Hepatocyte (in vitro differentiated cells): ENCODE results near the gene NT5C. TPM values are rescaled to one million over a fixed set of nuclear protein-coding genes. Genes with fewer than 3 reads are reported as not detected.

Experiments used
- DNase-seq: peaks from one replicate; pipeline ENCODE4 v3.0.0-alpha.2; 2016; ENCODE audit warnings: low spot score
- H2AFZ ChIP-seq: fragments of 200-600 bp; sonication (generic); 2 replicates; pipeline ENCODE4 v1.6.0; 2016; ENCODE audit warnings: antibody characterized with exemption, mild to moderate bottlenecking
- H3K27ac ChIP-seq: fragments of 200-600 bp; sonication (generic); 2 replicates; pipeline ENCODE4 v1.5.1; 2016; ENCODE audit warnings: mild to moderate bottlenecking
- H3K27me3 ChIP-seq: fragments of 200-600 bp; sonication (generic); 2 replicates; pipeline ENCODE4 v1.6.1; 2016
- H3K36me3 ChIP-seq: fragments of 200-600 bp; sonication (generic); replicated peaks from 2 replicates; pipeline ENCODE4 v1.5.1; 2016; ENCODE audit warnings: low read depth; ENCODE audit not compliant: insufficient read depth
- H3K4me1 ChIP-seq: fragments of 200-600 bp; sonication (generic); 2 replicates; pipeline ENCODE4 v1.5.1; 2016; ENCODE audit warnings: mild to moderate bottlenecking, moderate library complexity; ENCODE audit not compliant: insufficient read depth
- H3K4me2 ChIP-seq: fragments of 200-600 bp; sonication (generic); 2 replicates; pipeline ENCODE4 v1.6.0; 2016
- H3K4me3 ChIP-seq: fragments of 200-600 bp; sonication (generic); 2 replicates; pipeline ENCODE4 v1.5.1; 2016; ENCODE audit warnings: mild to moderate bottlenecking
- H3K79me2 ChIP-seq: fragments of 200-600 bp; sonication (generic); 2 replicates; pipeline ENCODE4 v1.6.0; 2017; ENCODE audit warnings: mild to moderate bottlenecking
- H3K9me2 ChIP-seq: fragments of 200-600 bp; sonication (generic); replicated peaks from 2 replicates; pipeline ENCODE4 v1.6.0; 2017; ENCODE audit warnings: mild to moderate bottlenecking; ENCODE audit not compliant: insufficient read depth
- H3K9me3 ChIP-seq: fragments of 200-600 bp; sonication (generic); 2 replicates; pipeline ENCODE4 v1.5.1; 2016; ENCODE audit warnings: low read depth, mild to moderate bottlenecking
- H4K20me1 ChIP-seq: fragments of 200-600 bp; sonication (generic); 2 replicates; pipeline ENCODE4 v1.6.0; 2016; ENCODE audit warnings: mild to moderate bottlenecking; ENCODE audit not compliant: insufficient read depth, poor library complexity, severe bottlenecking
- CTCF ChIP-seq: fragments of 200-600 bp; sonication (generic); IDR thresholded peaks from 2 replicates; pipeline ENCODE4 v1.5.1; 2016; ENCODE audit warnings: antibody characterized with exemption, mild to moderate bottlenecking; ENCODE audit not compliant: poor library complexity
- EZH2 ChIP-seq: fragments of 200-600 bp; sonication (generic); IDR thresholded peaks from 2 replicates; pipeline ENCODE4 v1.6.1; 2016; ENCODE audit warnings: antibody characterized with exemption, mild to moderate bottlenecking, borderline replicate concordance
- EZH2phosphoT487 ChIP-seq: fragments of 200-600 bp; sonication (generic); IDR thresholded peaks from one replicate; pipeline ENCODE4 v1.6.1; 2018; ENCODE audit warnings: antibody characterized with exemption, mild to moderate bottlenecking, low read depth, moderate library complexity; ENCODE audit not compliant: unreplicated experiment, severe bottlenecking
- WGBS: methylation state at CpG from one replicate; pipeline ENCODE4 v1.1.6; 2016; ENCODE audit warnings: low lambda C conversion rate; ENCODE audit errors: missing lambda C conversion rate; 5-methylcytosine and 5-hydroxymethylcytosine counted together
- polyA plus RNA-seq: library from polyadenylated mRNA; unstranded; fragments of >200 nt; fragmentation: Nextera tagmentation; extraction: Ambion mirVana; gene quantifications from 2 replicates; pipeline ENCODE4 v1.2.1, GENCODE V29; 2016
- total RNA-seq: library from RNA; depleted of rRNA; stranded (reverse); fragments of >200 nt; gene quantifications from 2 replicates; pipeline ENCODE4 v1.2.3, GENCODE V29; 2014

Gene NT5C
- total and polyA plus RNA-seq, 2 experiments from 2014 or later: 46.3 to 73.3 TPM

GRCh38 chr17:75113798-75114551 is 17.6 kb downstream of the NT5C start:
- no peaks in the 10 kb centered on the region for H3K9me2 ChIP-seq
- 37% methylated on average over 21 of the region's 22 CpGs for WGBS
- peak overlapping the region; percentile 71 for H3K4me2 ChIP-seq
- peak; percentile 94 for DNase-seq
- H4K20me1 ChIP-seq: no peaks in the 10 kb centered on the region
- no peak overlapping the region for H3K4me3 ChIP-seq
- peak; percentile 94 for TF ChIP-seq CTCF
- no peak for TF ChIP-seq EZH2phosphoT487
- peaks cover 36% of the 10 kb centered on the region for H3K79me2 ChIP-seq
- peak overlapping the region; percentile 66 for H3K27ac ChIP-seq
- H3K36me3 ChIP-seq: no peaks in the 10 kb centered on the region
- H2AFZ ChIP-seq: peak overlapping the region; percentile 47
- no peaks in the 10 kb centered on the region for H3K27me3 ChIP-seq
- no peaks in the 10 kb centered on the region for H3K9me3 ChIP-seq
- H3K4me1 ChIP-seq: peaks cover 13% of the 10 kb centered on the region

GRCh38 chr17:75111777-75112335 is 19.7 kb downstream of the NT5C start:
- no peaks in the 10 kb centered on the region for H3K9me2 ChIP-seq
- no peak overlapping the region for H3K4me3 ChIP-seq
- H3K9me3 ChIP-seq: no peaks in the 10 kb centered on the region
- no peaks in the 10 kb centered on the region for H3K36me3 ChIP-seq
- no peak for DNase-seq
- H2AFZ ChIP-seq: no peak overlapping the region
- 92% methylated on average over 7 of the region's 7 CpGs for WGBS
- peaks cover 36% of the 10 kb centered on the region for H3K79me2 ChIP-seq
- H3K4me2 ChIP-seq: peak overlapping the region; percentile 98
- no peak overlapping the region for H3K27ac ChIP-seq
- TF ChIP-seq EZH2: no peak
- TF ChIP-seq CTCF: no peak
- no peak for TF ChIP-seq EZH2phosphoT487
- H4K20me1 ChIP-seq: no peaks in the 10 kb centered on the region
- peaks cover 16% of the 10 kb centered on the region for H3K4me1 ChIP-seq
- no peaks in the 10 kb centered on the region for H3K27me3 ChIP-seq

GRCh38 chr17:75110234-75110937 is 21.2 kb downstream of the NT5C start:
- WGBS: 24% methylated on average over 40 of the region's 40 CpGs
- TF ChIP-seq EZH2phosphoT487 (no peak), EZH2 (no peak), CTCF (no peak)
- H2AFZ ChIP-seq: peak overlapping the region; percentile 96
- DNase-seq: no peak
- no peaks in the 10 kb centered on the region for H3K9me3 ChIP-seq
- H3K79me2 ChIP-seq: peaks cover 32% of the 10 kb centered on the region
- peak overlapping the region; percentile 68 for H3K4me3 ChIP-seq
- H3K9me2 ChIP-seq: no peaks in the 10 kb centered on the region
- peak overlapping the region; percentile 47 for H3K27ac ChIP-seq
- H3K4me1 ChIP-seq: peaks cover 16% of the 10 kb centered on the region
- H3K4me2 ChIP-seq: peak overlapping the region; percentile 98
- no peaks in the 10 kb centered on the region for H4K20me1 ChIP-seq
- no peaks in the 10 kb centered on the region for H3K27me3 ChIP-seq
- H3K36me3 ChIP-seq: no peaks in the 10 kb centered on the region
